SJCRH30 (cell line): ENCODE results near the gene ABLIM1. TPM values are rescaled to one million over a fixed set of nuclear protein-coding genes. Genes with fewer than 3 reads are reported as not detected.

Experiments used
- DNase-seq, 2 experiments: peaks; one replicate each; pipeline ENCODE4 v3.0.0-alpha.2; 2015 to 2020
- H3K27ac ChIP-seq: fragments of 250-450 bp; sonication (Bioruptor Pico); 2 replicates; pipeline ENCODE4 v1.5.1; 2020; ENCODE audit warnings: mild to moderate bottlenecking, moderate library complexity
- H3K27me3 ChIP-seq: fragments of 250-450 bp; sonication (Bioruptor Pico); 2 replicates; pipeline ENCODE4 v1.5.1; 2020; ENCODE audit warnings: mild to moderate bottlenecking, moderate library complexity
- H3K36me3 ChIP-seq: fragments of 250-450 bp; sonication (Bioruptor Pico); 2 replicates; pipeline ENCODE4 v1.5.1; 2020; ENCODE audit warnings: mild to moderate bottlenecking, moderate library complexity
- H3K4me1 ChIP-seq: fragments of 250-450 bp; sonication (Bioruptor Pico); 2 replicates; pipeline ENCODE4 v1.5.1; 2020; ENCODE audit warnings: mild to moderate bottlenecking, moderate library complexity
- H3K4me3 ChIP-seq: fragments of 250-450 bp; sonication (Bioruptor Pico); 2 replicates; pipeline ENCODE4 v1.5.1; 2020; ENCODE audit warnings: mild to moderate bottlenecking, moderate library complexity
- H3K9me3 ChIP-seq: fragments of 250-450 bp; sonication (Bioruptor Pico); replicated peaks from 2 replicates; pipeline ENCODE4 v1.5.1; 2020; ENCODE audit warnings: mild to moderate bottlenecking, moderate library complexity
- total RNA-seq: library from RNA; depleted of rRNA; stranded (reverse); fragments of >200 nt; shearing (Covaris generic); gene quantifications from 2 replicates; pipeline ENCODE4 v1.2.3, GENCODE V29; 2014

The ABLIM1 gene
- total RNA-seq, 1 experiment from 2014 or later: 23.9 TPM

DNA sequence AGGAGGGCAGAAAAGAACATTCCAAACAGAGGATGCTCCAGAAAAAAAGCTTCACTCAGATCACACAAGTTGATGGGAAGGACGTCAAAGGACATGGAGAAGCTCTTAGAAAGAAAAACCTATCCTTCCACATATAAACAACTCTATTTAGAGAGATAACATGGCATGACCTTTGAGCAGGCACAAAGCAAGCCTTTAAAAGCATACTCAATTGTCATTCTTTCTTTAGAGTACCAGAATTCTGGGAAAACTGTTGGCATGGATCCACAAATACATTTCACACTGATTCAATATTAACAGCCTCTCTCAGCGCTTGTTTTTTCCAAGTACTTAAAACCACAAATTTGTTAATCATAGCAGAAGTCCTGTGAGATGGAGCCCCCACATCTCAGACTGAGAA, 7.3 kb upstream of the ABLIM1 start:
- Histone ChIP-seq H3K4me3 (no peak overlapping the region), H3K27me3 (no peaks in the 10 kb centered on the region), H3K9me3 (no peaks in the 10 kb centered on the region), H3K4me1 (0 out of 2 replicates have a peak, but pooled peaks cover 3% of the 10 kb centered on the region), H3K27ac (no peak overlapping the region), H3K36me3 (no peaks in the 10 kb centered on the region)
- DNase-seq: no peak

- Histone ChIP-seq H3K36me3 (no peaks in the 10 kb centered on the region), H3K27ac (no peak overlapping the region)
These were observed 6.1 kb upstream of the ABLIM1 start for GRCh38 chr10:114664127-114664526.

GRCh38 chr10:114663626-114664025, 5.6 kb upstream of the ABLIM1 start:
- no peaks in the 10 kb centered on the region for H3K9me3 ChIP-seq
- no peaks in the 10 kb centered on the region for H3K27me3 ChIP-seq
- H3K4me3 ChIP-seq: no peak overlapping the region
- no peak for DNase-seq
- no peak overlapping the region for H3K27ac ChIP-seq
- H3K4me1 ChIP-seq: 0 out of 2 replicates have a peak, but pooled peaks cover 3% of the 10 kb centered on the region
- H3K36me3 ChIP-seq: no peaks in the 10 kb centered on the region

More at GRCh38 chr10:114664127-114664526, 6.1 kb upstream of the ABLIM1 start:
- Histone ChIP-seq H3K4me3 (no peak overlapping the region), H3K9me3 (no peaks in the 10 kb centered on the region), H3K4me1 (0 out of 2 replicates have a peak, but pooled peaks cover 3% of the 10 kb centered on the region), H3K27me3 (no peaks in the 10 kb centered on the region)
- DNase-seq: no peak

DNA sequence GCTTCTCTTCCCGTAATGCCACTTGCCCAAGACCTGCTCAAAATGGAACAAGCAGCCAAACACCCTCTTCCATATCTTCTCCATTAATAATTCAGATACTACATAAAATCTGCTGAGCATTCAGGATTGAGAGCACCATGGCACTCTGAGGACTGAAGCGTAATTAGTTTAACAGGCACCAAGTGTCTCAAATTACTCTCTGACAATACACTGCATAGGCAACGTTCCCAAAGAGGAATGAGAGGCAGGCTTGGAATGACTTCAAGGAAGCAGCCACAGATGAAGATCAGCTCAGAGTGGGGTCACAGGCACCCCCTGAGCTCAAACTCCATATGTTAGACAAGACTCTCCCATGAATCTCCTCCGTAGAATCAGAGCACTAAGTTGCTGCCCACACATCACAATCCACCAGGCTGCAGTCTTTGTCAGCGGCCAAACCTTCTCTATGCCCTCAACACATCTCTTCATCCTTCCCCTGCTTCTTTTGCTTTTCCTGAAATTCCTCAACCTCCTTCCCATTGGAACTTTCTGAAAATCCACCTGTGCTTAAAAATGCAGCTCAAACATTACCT, 4.7 kb upstream of the ABLIM1 start:
- DNase-seq: peak in 1 of 2 experiments; percentile 29
- H3K27me3 ChIP-seq: no peaks in the 10 kb centered on the region
- no peak overlapping the region for H3K27ac ChIP-seq
- no peak overlapping the region for H3K4me3 ChIP-seq
- 0 out of 2 replicates have a peak, but pooled peaks cover 3% of the 10 kb centered on the region for H3K4me1 ChIP-seq
- H3K36me3 ChIP-seq: no peaks in the 10 kb centered on the region
- H3K9me3 ChIP-seq: no peaks in the 10 kb centered on the region

- H3K4me3 ChIP-seq: no peak overlapping the region
- H3K36me3 ChIP-seq: no peaks in the 10 kb centered on the region
- DNase-seq: no peak
- H3K27ac ChIP-seq: no peak overlapping the region
- no peaks in the 10 kb centered on the region for H3K27me3 ChIP-seq
- no peaks in the 10 kb centered on the region; the same call in 1 of the 2 replicates for H3K9me3 ChIP-seq
- 0 out of 2 replicates have a peak, but pooled peaks cover 3% of the 10 kb centered on the region for H3K4me1 ChIP-seq
These were observed 3.3 kb upstream of the ABLIM1 start for GRCh38 chr10:114661212-114661880.

GRCh38 chr10:114655671-114656070, 2.4 kb downstream of the ABLIM1 start:
- H3K27ac ChIP-seq: no peak overlapping the region
- H3K27me3 ChIP-seq: no peaks in the 10 kb centered on the region
- no peaks in the 10 kb centered on the region; the same call in 1 of the 2 replicates for H3K9me3 ChIP-seq
- no peak for DNase-seq
- no peak overlapping the region for H3K4me3 ChIP-seq
- H3K4me1 ChIP-seq: peaks cover 17% of the 10 kb centered on the region
- no peaks in the 10 kb centered on the region for H3K36me3 ChIP-seq

DNA sequence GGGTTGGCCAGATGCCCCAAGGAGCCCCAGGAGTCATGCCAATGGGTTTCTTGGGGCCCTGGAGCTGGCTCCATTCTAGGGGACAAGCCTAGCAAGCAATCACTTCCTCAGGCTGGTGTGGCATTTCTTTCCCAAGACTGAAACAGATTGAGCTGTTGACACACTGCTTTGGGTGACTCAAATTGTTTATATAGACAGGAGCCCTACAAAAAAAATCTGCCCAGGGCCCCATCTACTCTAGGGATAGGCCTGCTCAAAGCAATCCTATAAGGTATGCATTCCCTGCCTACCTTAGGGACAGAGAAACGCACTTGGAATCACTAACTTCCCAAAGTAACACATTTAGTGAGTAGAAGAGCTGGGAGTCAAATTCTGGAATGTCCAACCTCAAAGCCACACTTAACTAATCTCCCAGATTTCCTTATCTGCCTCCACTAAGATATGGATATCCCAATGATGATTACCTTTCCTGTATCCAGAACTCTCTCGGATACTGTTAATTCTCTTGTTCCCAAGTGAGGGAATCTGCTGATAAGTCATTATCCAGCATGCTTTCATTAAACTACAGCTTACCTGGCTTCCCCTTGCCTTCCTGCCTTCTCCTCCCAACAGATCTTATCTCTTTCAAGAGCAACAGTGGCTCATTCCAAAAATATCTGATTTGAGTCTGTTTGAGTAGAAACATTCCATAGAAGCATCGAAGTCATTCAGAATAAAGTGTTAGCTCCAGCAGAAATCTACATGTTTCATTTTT, 3.1 kb downstream of the ABLIM1 start:
- no peak for DNase-seq
- H3K36me3 ChIP-seq: no peaks in the 10 kb centered on the region
- H3K27me3 ChIP-seq: no peaks in the 10 kb centered on the region
- H3K9me3 ChIP-seq: no peaks in the 10 kb centered on the region; the same call in 1 of the 2 replicates
- H3K4me3 ChIP-seq: no peak overlapping the region
- no peak overlapping the region for H3K27ac ChIP-seq
- peaks cover 17% of the 10 kb centered on the region for H3K4me1 ChIP-seq

DNA sequence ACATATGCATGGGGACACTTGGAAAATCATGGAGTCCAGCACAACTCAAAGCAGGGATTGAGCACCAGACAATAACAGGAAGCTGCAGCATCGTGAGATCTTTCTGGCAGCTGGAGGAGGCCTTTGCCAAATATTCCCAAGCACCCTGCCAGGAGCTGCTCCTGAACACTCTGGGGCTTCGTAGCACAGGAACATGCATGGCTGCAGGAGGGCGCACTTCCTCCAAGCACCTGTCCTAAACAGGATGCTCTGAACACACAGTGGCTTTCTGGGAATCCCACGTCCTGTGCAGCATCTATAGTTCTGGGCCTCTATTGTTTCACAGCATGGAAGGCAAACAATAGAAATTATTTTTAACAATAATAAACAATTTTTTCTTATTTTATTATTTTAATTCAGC, 4.1 kb downstream of the ABLIM1 start:
- H3K36me3 ChIP-seq: no peaks in the 10 kb centered on the region
- DNase-seq: peak; percentile 38 to 51
- H3K4me1 ChIP-seq: peaks cover 25% of the 10 kb centered on the region
- H3K4me3 ChIP-seq: no peak overlapping the region
- H3K27ac ChIP-seq: no peak overlapping the region
- H3K9me3 ChIP-seq: no peaks in the 10 kb centered on the region; the same call in 1 of the 2 replicates
- no peaks in the 10 kb centered on the region for H3K27me3 ChIP-seq

GRCh38 chr10:114652402-114653368, 5.4 kb downstream of the ABLIM1 start:
- no peaks in the 10 kb centered on the region for H3K36me3 ChIP-seq
- peaks cover 36% of the 10 kb centered on the region for H3K4me1 ChIP-seq
- no peak overlapping the region for H3K4me3 ChIP-seq
- no peaks in the 10 kb centered on the region; the same call in 1 of the 2 replicates for H3K9me3 ChIP-seq
- no peak overlapping the region for H3K27ac ChIP-seq
- no peaks in the 10 kb centered on the region for H3K27me3 ChIP-seq
- no peak for DNase-seq

GRCh38 chr10:114650831-114651230, 7.2 kb downstream of the ABLIM1 start:
- DNase-seq: no peak
- Histone ChIP-seq H3K27ac (no peak overlapping the region), H3K27me3 (no peaks in the 10 kb centered on the region), H3K4me3 (no peak overlapping the region), H3K36me3 (no peaks in the 10 kb centered on the region), H3K9me3 (no peaks in the 10 kb centered on the region), H3K4me1 (peaks cover 43% of the 10 kb centered on the region)

DNA sequence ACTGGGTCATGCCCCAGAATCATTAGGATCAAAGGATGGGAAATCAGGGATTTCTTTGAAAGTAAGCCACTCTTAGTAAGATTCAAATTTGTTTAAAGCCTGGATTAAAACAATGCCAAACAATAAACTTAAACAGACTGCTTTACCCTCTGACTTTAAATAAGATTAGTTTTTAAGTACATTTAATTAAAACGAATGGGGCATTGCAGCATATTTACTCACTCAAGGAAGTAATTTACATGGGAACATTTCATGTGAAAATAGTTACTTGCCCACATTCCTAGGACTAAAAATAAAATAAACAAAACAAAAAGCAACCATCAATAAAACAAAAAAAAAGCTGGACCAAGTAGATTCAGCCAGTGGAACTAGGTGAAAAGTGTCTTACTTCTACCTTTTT, 7.8 kb downstream of the ABLIM1 start:
- Histone ChIP-seq H3K27me3 (no peaks in the 10 kb centered on the region), H3K4me1 (peaks cover 41% of the 10 kb centered on the region), H3K36me3 (no peaks in the 10 kb centered on the region), H3K27ac (no peak overlapping the region), H3K9me3 (no peaks in the 10 kb centered on the region), H3K4me3 (no peak overlapping the region)
- DNase-seq: no peak

- Histone ChIP-seq H3K4me1 (peaks cover 38% of the 10 kb centered on the region), H3K27me3 (no peaks in the 10 kb centered on the region), H3K4me3 (no peak overlapping the region), H3K9me3 (no peaks in the 10 kb centered on the region), H3K36me3 (no peaks in the 10 kb centered on the region), H3K27ac (no peak overlapping the region)
- DNase-seq: peak in 1 of 2 experiments; percentile 31
These were observed 8.7 kb downstream of the ABLIM1 start for GRCh38 chr10:114649217-114649903.

GRCh38 chr10:114648368-114648767, 9.7 kb downstream of the ABLIM1 start:
- Histone ChIP-seq H3K36me3 (no peaks in the 10 kb centered on the region), H3K27ac (no peak overlapping the region; the same call in 1 of the 2 replicates), H3K4me3 (no peak overlapping the region), H3K27me3 (no peaks in the 10 kb centered on the region), H3K4me1 (peaks cover 35% of the 10 kb centered on the region), H3K9me3 (no peaks in the 10 kb centered on the region)
- DNase-seq: peak in 1 of 2 experiments; percentile 45
